GM19351 (cell line): ENCODE results near the gene LDLR.
A peak's percentile ranks its signal among the peaks of the same experiment; 100 is the strongest.
"Not testable (repeated sequence)": the region's sequence is repeated elsewhere in the genome, so short reads cannot be mapped to it uniquely, and the experiment has no call there.

Experiments
- ATAC-seq: cut with Tn5 transposase; IDR thresholded peaks from one replicate; pipeline ENCODE4 v1.9.1; 2021; ENCODE audit warnings: mild to moderate bottlenecking, moderate library complexity; ENCODE audit not compliant: unreplicated experiment

LDLR gene

GRCh38 chr19:11070123-11070522 is 19.1 kb upstream of the LDLR start:
- no peak for ATAC-seq

- no peak for ATAC-seq
These were observed 15.7 kb upstream of the LDLR start for GRCh38 chr19:11073568-11073967.

- not testable (repeated sequence) for ATAC-seq
These were observed 12.5 kb upstream of the LDLR start for GRCh38 chr19:11076792-11077191.

- ATAC-seq, result no peak
These were observed 10.4 kb upstream of the LDLR start for GRCh38 chr19:11078893-11079292.

- ATAC-seq, result no peak
These were observed 9.3 kb upstream of the LDLR start for GRCh38 chr19:11079999-11080398.

- ATAC-seq, result no peak
These were observed 1.3 kb upstream of the LDLR start for GRCh38 chr19:11087870-11088505.

GRCh38 chr19:11088506-11089253 is 583 bp upstream of the LDLR start:
- no peak for ATAC-seq

GRCh38 chr19:11090014-11090263 is 676 bp downstream of the LDLR start:
- ATAC-seq, result not testable (repeated sequence)

GRCh38 chr19:11090264-11090996 is 1.2 kb downstream of the LDLR start:
- peak; percentile 79 for ATAC-seq

- no peak for ATAC-seq
These were observed 1.9 kb downstream of the LDLR start for GRCh38 chr19:11090997-11091702.

- ATAC-seq, result no peak
These were observed 2.5 kb downstream of the LDLR start for GRCh38 chr19:11091703-11092153.

- no peak for ATAC-seq
These were observed 2.9 kb downstream of the LDLR start for GRCh38 chr19:11092181-11092538.

GRCh38 chr19:11093689-11094238 is 4.5 kb downstream of the LDLR start:
- ATAC-seq, result no peak

GRCh38 chr19:11094520-11094894 is 5.2 kb downstream of the LDLR start:
- ATAC-seq, result no peak

GRCh38 chr19:11096210-11096841 is 7.1 kb downstream of the LDLR start:
- ATAC-seq, result no peak

- ATAC-seq, result not testable (repeated sequence)
These were observed 8.1 kb downstream of the LDLR start for GRCh38 chr19:11097367-11097766.

- ATAC-seq, result no peak
These were observed 9.1 kb downstream of the LDLR start for GRCh38 chr19:11098327-11098726.

- ATAC-seq, result no peak
These were observed 9.6 kb downstream of the LDLR start for GRCh38 chr19:11098861-11099260.

- no peak for ATAC-seq
These were observed 10.8 kb downstream of the LDLR start for GRCh38 chr19:11100049-11100448.

- no peak for ATAC-seq
These were observed 11.8 kb downstream of the LDLR start for GRCh38 chr19:11101057-11101456.

- no peak for ATAC-seq
These were observed 13.7 kb downstream of the LDLR start for GRCh38 chr19:11102944-11103343.
